Lung (tissue), 12 donors: Measurements from ENCODE around the gene SAMD7. TPM values are rescaled to one million over a fixed set of nuclear protein-coding genes. Genes with fewer than 3 reads are reported as not detected.

Experiments
- ATAC-seq: fragments of 200-7000 bp; cut with Tn5 transposase; one replicate; pipeline ENCODE4 v1.9.1; 2020; ENCODE audit warnings: moderate number of reproducible peaks; ENCODE audit not compliant: insufficient read depth, low FRiP score
- DNase-seq, 3 donors: peaks; one replicate each; pipeline ENCODE4 v3.0.0-alpha.2; 2013 to 2017
- H3K27ac ChIP-seq, 2 donors: one replicate each; pipeline ENCODE4 v1.5.1; 2013; ENCODE audit warnings: mild to moderate bottlenecking in 2 of 2, moderate library complexity in 2 of 2, control low read depth in 1 of 2, inconsistent platforms in 1 of 2, low read depth in 1 of 2, low read length in 1 of 2
- H3K27me3 ChIP-seq, 3 donors: one replicate each; pipeline ENCODE4 v1.5.1; 2013; ENCODE audit warnings: low read length in 2 of 3; ENCODE audit not compliant: control insufficient read depth in 3 of 3, insufficient read depth in 3 of 3
- H3K36me3 ChIP-seq, 4 donors: one replicate each; pipeline ENCODE4 v1.5.1; 2013; ENCODE audit warnings: low read length in 4 of 4, mild to moderate bottlenecking in 1 of 4, moderate library complexity in 1 of 4; ENCODE audit not compliant: control insufficient read depth in 4 of 4, insufficient read depth in 4 of 4
- H3K4me1 ChIP-seq, 5 donors: one replicate each; pipeline ENCODE4 v1.5.1; 2013; ENCODE audit warnings: low read length in 5 of 5, mild to moderate bottlenecking in 2 of 5, moderate library complexity in 1 of 5; ENCODE audit not compliant: control insufficient read depth in 5 of 5, insufficient read depth in 5 of 5
- H3K4me3 ChIP-seq: one replicate; pipeline ENCODE4 v1.5.1; 2013; ENCODE audit warnings: mild to moderate bottlenecking, control low read depth, moderate library complexity
- H3K9ac ChIP-seq, 2 donors: one replicate each; pipeline ENCODE4 v1.5.1; 2013; ENCODE audit warnings: low read length in 2 of 2, control low read depth in 1 of 2; ENCODE audit not compliant: insufficient read depth in 1 of 2
- H3K9me3 ChIP-seq, 4 donors: one replicate each; pipeline ENCODE4 v1.5.1; 2013; ENCODE audit warnings: low read length in 3 of 4, mild to moderate bottlenecking in 1 of 4, moderate library complexity in 1 of 4; ENCODE audit not compliant: control insufficient read depth in 4 of 4, insufficient read depth in 3 of 4
- whole genome bisulfite sequencing, 2 donors: extraction: QIAGEN DNeasy Blood & Tissue Kit; methylation state at CpG; one replicate each; pipeline ENCODE4 v1.1.7; 2013; 5-methylcytosine and 5-hydroxymethylcytosine counted together
- polyA plus RNA-seq, 2 donors: library from polyadenylated mRNA; stranded (reverse); fragments of 200-250 nt; gene quantifications; one replicate each; pipeline ENCODE4 v1.2.1, GENCODE V29; 2013
- total RNA-seq, 2 donors: library from RNA; depleted of rRNA in 1 of 2; stranded (reverse); fragments of >200 nt in 1 of 2; gene quantifications; one replicate each; pipeline ENCODE4 v1.2.1, GENCODE V29; 2014 to 2021
- TF ChIP-seq, protein P1 (sequence below): IDR thresholded peaks from 2 replicates; pipeline ENCODE4 v1.5.1; 2012; ENCODE audit warnings: mild to moderate bottlenecking; ENCODE audit errors: control extremely low read depth, extremely low read depth
- donor health status: control.
- donor health status: control.
- donor health status: Bipolar disorder and iron deficiency.
- donor health status: healthy.
- donor health status: DM: yes; HTN: yes; CAD: no.

Gene SAMD7
- total and polyA plus RNA-seq, 4 donors, result not detected

DNA sequence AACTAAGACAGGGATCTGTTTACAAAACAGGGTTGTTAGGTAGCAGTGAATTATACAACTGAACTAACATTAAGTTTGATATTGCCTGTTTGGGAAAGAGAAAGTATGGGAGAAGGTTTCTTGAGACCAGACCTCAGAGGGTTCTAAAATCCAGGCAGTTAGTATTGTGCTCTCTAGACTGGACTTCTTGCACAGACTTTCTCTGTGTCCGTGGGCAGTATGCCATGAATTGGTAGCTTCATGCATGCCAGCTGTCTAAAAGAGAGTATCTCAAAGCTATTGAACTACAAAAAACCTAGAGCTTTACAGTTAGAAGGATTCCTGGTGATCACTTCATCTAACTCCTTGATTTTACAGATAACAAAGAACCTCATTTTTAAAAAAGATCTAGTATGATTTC is 12.5 kb downstream of the SAMD7 start:
- no peak overlapping the region for H3K9ac ChIP-seq
- no peak overlapping the region for H3K4me3 ChIP-seq
- WGBS, 2 donors, result 79 to 92% methylated on average over 1 of the region's 1 CpG
- ATAC-seq (no peak), DNase-seq (no peak)
- no peak overlapping the region for H3K27ac ChIP-seq
- TF ChIP-seq, protein P1, sequence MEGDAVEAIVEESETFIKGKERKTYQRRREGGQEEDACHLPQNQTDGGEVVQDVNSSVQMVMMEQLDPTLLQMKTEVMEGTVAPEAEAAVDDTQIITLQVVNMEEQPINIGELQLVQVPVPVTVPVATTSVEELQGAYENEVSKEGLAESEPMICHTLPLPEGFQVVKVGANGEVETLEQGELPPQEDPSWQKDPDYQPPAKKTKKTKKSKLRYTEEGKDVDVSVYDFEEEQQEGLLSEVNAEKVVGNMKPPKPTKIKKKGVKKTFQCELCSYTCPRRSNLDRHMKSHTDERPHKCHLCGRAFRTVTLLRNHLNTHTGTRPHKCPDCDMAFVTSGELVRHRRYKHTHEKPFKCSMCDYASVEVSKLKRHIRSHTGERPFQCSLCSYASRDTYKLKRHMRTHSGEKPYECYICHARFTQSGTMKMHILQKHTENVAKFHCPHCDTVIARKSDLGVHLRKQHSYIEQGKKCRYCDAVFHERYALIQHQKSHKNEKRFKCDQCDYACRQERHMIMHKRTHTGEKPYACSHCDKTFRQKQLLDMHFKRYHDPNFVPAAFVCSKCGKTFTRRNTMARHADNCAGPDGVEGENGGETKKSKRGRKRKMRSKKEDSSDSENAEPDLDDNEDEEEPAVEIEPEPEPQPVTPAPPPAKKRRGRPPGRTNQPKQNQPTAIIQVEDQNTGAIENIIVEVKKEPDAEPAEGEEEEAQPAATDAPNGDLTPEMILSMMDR, result no peak
- no peaks in the 10 kb centered on the region for H3K9me3 ChIP-seq
- no peaks in the 10 kb centered on the region for H3K36me3 ChIP-seq
- no peaks in the 10 kb centered on the region for H3K27me3 ChIP-seq
- peaks cover 0 to 2% (median 0%) of the 10 kb centered on the region in 5 donors for H3K4me1 ChIP-seq

DNA sequence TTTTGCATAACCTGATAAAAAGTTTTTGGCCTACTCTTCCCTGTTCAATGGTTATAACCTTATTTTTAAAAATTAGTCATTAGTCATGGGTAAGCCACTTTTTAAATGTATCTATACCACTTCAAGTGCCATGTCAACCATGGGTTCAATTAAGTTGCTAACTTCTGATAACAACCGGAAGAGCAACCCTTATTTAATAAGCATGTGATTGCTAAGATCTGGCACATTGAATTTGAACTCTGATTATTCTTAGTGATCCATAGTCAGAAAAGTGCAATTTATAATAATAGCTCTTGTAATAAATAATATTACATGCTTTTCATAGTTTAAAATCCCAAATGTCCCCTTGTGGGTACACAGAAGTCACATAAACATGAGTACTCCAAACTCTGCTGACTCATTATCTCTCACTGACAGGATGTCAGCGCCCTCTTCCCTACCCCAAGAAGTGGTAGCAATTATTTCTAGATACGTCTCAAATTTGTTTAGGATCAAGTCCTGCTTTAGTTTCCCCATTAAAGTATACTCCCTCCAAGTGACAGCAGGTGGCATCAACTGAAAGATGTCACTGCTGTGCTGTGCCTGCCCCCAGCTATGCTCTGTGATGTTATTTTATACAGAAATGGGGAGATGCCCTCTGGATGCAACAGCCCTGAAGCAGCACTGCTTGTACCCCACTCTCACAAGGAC is 18.6 kb downstream of the SAMD7 start:
- ATAC-seq (no peak), DNase-seq (no peak)
- Histone ChIP-seq H3K4me1 (no peaks in the 10 kb centered on the region), H3K27me3 (peaks cover 0 to 2% (median 0%) of the 10 kb centered on the region in 3 donors), H3K4me3 (no peak overlapping the region), H3K27ac (no peak overlapping the region), H3K9me3 (no peaks in the 10 kb centered on the region), H3K9ac (no peak overlapping the region), H3K36me3 (no peaks in the 10 kb centered on the region)
- TF ChIP-seq, protein P1, result no peak
- WGBS, 2 donors, result 52 to 67% methylated on average over 3 of the region's 3 CpGs

GRCh38 chr3:169930843-169931242 is 19.5 kb downstream of the SAMD7 start:
- no peak for ATAC-seq
- Histone ChIP-seq H3K9ac (no peak overlapping the region), H3K4me1 (no peaks in the 10 kb centered on the region), H3K27ac (no peak overlapping the region), H3K27me3 (peaks cover 0 to 2% (median 0%) of the 10 kb centered on the region in 3 donors), H3K4me3 (no peak overlapping the region), H3K36me3 (no peaks in the 10 kb centered on the region), H3K9me3 (no peaks in the 10 kb centered on the region)
- no peak for DNase-seq
- WGBS, 2 donors, result 97% methylated on average over 3 of the region's 3 CpGs
- TF ChIP-seq, protein P1, result no peak
